ENCODE measurements around the gene OSR1.
"Not testable (repeated sequence)": the region's sequence is repeated elsewhere in the genome, so short reads cannot be mapped to it uniquely, and the experiment has no call there.

The OSR1 gene

GRCh38 chr2:19358242-19359020, at the start of gene OSR1:
TSS of gene OSR1 (minus strand) at chr2:19358623. CDS start at chr2:19353805, 4,818 bp downstream.
- H3K27ac ChIP-seq: no peak within 1 kb of the TSS
- DNase-seq (ENCODE audit: low read depth, low spot score): no peak

- no peak overlapping the region for H3K27ac ChIP-seq
- DNase-seq (ENCODE audit: low read depth, low spot score): no peak
These were observed 45.4 kb upstream of the OSR1 start for GRCh38 chr2:19403785-19404184.

DNA sequence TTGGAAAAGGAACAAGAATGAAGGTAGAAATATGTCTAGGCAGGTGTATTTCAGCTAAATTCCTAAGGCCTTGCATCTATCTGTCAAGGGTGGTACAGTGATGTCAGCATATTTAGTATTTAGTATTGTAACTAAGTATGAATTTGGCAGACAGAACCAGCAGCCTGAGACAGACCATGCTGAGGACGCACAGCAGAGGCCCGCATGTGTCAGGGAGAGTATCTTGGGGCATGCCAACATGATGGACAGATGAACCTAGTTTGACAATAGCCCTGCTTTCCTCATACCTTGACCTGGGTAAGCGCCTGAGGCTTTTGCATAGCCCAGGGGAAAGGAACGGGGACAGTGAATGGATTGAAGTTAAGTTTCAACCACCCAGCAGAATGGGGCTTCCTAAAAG, 33.8 kb upstream of the OSR1 start:
- no peak for DNase-seq (ENCODE audit: low read depth, low spot score)

DNA sequence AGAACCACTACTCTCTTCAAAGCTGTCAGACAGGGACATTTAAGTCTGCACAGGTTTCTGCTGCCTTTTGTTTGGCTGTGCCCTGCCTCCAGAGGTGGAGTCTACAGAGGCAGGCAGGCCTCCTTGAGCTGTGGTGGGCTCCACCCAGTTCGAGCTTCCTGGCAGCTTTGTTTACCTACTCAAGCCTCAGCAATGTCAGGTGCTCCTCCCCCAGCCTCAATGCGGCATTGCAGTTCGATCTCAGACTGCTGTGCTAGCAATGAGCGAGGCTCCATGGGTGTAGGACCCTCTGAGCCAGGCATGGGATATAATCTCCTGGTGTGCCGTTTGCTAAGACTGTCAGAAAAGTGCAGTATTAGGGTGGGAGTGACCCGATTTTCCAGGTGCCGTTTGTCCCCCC, 31.0 kb upstream of the OSR1 start:
- not testable (repeated sequence) for DNase-seq (ENCODE audit: low read depth, low spot score); H3K27ac ChIP-seq

More for the DNA sequence above, 33.8 kb upstream of the OSR1 start:
- no peak overlapping the region for H3K27ac ChIP-seq

DNA sequence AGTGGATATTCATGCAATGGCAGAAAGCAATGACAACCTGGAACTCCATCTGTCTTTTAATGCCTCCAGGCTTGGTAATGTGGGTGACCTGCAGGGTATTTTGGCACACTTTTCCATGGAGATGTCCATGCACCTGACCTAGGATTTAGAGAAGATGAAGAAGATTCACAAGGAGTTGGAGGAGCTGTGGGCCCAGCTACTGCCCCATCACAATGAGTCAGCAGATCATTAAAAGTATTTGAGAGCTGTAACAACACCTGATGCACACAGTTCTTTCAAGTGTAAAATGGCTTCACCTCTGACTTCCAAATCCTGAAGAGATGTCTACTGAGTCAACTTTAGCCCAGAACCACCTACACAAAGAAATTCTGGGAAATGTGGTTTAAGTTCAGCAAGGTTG, 22.1 kb upstream of the OSR1 start:
- DNase-seq (ENCODE audit: low read depth, low spot score): no peak
- H3K27ac ChIP-seq: no peak overlapping the region

- H3K27ac ChIP-seq: no peak overlapping the region
- DNase-seq (ENCODE audit: low read depth, low spot score): no peak
These were observed 20.5 kb upstream of the OSR1 start for GRCh38 chr2:19378939-19379338.

DNA sequence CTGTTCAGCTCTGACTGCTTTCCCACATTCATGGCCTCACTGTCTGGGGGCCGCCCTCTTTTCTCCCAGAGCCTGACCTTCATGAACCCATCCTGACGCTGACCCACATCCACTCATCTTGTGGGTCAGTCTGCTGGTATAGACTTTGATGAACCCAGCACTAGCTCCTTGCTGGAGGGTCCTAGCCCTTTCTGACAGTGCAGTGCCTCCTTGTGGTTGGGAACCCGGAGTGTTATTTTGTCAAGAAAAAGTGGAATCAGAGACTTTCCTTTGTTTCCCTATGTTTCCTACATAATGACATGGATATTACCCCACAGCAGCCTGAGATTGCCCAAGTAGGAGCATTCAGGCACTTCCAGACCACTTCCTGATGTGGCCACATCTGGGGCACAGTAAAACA, 19.3 kb upstream of the OSR1 start:
- no peak overlapping the region for H3K27ac ChIP-seq
- no peak for DNase-seq (ENCODE audit: low read depth, low spot score)

GRCh38 chr2:19373352-19373751, 14.9 kb upstream of the OSR1 start:
- H3K27ac ChIP-seq: no peak overlapping the region
- no peak for DNase-seq (ENCODE audit: low read depth, low spot score)

DNA sequence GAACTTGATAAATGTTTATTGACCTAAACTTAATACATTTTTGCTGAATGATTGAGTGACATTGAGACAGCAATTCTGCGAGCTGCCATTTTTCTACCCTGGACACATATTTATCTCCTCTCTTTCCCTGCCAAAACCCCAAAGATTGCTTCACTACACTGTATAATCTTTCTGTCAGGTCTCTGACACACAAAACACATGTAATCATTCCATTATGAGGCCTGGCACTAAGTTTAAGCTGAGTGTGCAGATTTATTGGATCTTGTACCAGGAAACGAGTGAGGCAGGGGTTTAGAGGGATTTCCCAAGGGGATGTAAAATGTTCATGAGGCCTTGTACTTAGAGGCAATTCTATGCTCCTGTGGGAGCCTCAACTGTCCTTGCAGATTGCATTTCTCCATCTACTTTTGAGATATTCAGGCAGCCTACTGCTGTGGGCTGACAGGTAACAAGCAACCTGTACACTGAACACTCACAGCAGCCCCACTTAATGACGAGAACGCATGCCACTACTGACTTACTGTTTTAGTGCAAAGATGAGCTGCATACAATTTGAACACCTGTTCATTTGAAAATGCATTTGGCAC, 13.7 kb upstream of the OSR1 start:
- DNase-seq (ENCODE audit: low read depth, low spot score): no peak

DNA sequence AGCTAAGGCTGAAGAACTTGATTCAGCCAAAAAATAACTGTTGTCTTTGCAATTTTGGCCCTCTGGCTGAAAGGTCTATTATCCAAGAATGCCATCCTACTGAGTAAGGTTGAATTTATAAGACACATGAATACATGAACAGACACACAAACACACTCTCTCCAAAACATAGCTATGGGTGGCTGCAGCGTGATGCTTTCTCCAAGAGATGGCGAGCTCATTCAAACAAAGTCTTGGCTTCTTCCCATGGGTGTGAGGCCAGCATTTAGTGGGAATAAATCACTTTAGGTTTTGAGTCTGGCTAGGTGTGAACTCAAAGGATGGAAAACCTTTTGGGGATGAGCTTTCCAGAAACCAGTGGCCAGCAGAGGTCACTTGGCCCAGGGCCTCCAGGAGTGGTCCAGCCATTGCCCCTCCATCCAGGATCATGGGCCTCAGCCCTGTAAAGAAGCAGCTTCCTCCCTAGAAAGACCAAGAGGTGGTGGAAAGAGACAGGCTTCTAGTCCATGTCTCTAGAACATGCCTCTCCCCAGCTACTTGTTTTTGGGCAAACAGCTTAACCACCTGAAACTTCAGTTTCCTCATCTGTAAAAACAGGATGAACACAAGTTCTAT, 11.0 kb upstream of the OSR1 start:
- DNase-seq (ENCODE audit: low read depth, low spot score): no peak
- H3K27ac ChIP-seq: no peak overlapping the region

More for the DNA sequence above, 13.7 kb upstream of the OSR1 start:
- H3K27ac ChIP-seq: no peak overlapping the region

GRCh38 chr2:19368760-19369159, 10.3 kb upstream of the OSR1 start:
- DNase-seq (ENCODE audit: low read depth, low spot score): no peak
- H3K27ac ChIP-seq: no peak overlapping the region

DNA sequence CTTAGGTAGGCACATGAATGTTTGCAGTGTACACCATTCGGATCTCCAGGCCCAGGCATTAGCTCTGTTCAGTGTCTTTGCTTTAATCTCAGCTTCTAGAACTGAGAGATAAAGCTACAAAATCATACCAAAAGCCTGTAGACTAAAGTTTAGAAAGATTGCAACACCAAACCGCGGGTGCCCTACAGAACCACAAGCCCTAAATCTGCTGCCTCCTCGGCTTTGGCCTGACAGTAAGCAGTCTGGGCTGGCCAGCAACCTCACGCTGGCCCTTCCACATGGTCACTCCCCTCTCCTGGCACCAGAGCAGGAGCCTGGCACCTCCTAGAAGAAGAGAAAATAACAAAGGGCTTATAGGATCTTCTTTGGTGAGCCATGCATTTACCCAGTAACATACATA, 8.9 kb upstream of the OSR1 start:
- no peak overlapping the region for H3K27ac ChIP-seq
- DNase-seq (ENCODE audit: low read depth, low spot score): no peak

GRCh38 chr2:19365126-19365525, 6.7 kb upstream of the OSR1 start:
- no peak overlapping the region for H3K27ac ChIP-seq
- no peak for DNase-seq (ENCODE audit: low read depth, low spot score)

DNA sequence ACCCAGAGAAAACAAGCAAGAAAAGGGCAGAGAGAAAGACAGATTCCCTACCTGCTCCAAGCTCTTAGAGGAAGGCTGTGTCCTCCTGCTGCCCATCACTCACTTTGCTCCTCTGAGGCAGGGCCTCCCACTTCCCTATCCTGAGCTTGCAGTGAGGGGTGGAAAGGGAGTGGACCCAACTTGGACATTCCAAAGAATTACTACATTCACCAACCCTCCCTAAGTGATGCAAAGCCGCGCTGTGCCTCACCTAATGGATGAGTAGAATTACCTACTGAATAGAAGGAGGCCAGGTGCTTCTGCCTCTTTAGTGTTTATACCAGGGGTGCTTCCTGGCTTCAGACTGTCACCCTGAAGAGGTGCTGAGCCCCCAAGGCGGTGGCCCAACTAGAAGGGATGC, 5.6 kb upstream of the OSR1 start:
- H3K27ac ChIP-seq: no peak overlapping the region

GRCh38 chr2:19363474-19363778, 5.0 kb upstream of the OSR1 start:
- no peak overlapping the region for H3K27ac ChIP-seq
- no peak for DNase-seq (ENCODE audit: low read depth, low spot score)

More for the DNA sequence above, 5.6 kb upstream of the OSR1 start:
- no peak for DNase-seq (ENCODE audit: low read depth, low spot score)

- no peak overlapping the region for H3K27ac ChIP-seq
These were observed 4.5 kb upstream of the OSR1 start for GRCh38 chr2:19362755-19363473.

GRCh38 chr2:19362094-19362754, 3.8 kb upstream of the OSR1 start:
- DNase-seq (ENCODE audit: low read depth, low spot score): no peak
- no peak overlapping the region for H3K27ac ChIP-seq

More at GRCh38 chr2:19362755-19363473, 4.5 kb upstream of the OSR1 start:
- no peak for DNase-seq (ENCODE audit: low read depth, low spot score)

DNA sequence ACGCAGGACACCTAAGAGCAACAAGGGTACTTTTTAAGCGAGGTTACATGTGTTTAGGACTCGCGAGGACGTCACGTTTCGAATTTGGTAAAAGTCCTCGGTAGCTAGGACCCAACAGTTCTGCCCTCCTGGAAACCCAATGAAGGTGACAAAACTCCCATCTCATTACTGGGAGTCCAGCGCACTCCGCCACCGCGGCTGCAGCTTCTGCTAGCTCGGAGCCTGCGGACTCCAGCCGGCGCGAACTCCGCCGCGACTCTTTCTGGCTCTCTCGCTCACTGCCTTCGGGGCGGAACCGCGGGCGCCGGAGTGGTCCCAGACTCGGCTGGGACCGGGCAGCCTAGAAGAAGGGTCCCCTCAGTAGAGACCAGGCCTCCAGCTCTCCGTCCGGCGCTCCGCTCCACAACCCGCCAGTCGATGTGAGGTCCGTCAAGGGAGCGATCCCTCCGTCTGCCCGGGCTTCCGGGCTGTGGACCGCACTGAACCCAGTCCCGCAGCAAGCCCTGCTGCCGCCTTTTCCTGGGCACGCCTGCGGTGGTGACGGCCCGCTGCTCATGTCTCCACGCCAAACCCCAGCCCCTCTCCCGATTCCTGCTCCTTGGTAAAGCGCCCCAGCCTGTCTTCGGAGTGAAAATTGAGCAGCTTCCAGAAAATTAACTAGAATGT, 3.0 kb upstream of the OSR1 start:
- DNase-seq (ENCODE audit: low read depth, low spot score): no peak
- H3K27ac ChIP-seq: no peak overlapping the region

DNA sequence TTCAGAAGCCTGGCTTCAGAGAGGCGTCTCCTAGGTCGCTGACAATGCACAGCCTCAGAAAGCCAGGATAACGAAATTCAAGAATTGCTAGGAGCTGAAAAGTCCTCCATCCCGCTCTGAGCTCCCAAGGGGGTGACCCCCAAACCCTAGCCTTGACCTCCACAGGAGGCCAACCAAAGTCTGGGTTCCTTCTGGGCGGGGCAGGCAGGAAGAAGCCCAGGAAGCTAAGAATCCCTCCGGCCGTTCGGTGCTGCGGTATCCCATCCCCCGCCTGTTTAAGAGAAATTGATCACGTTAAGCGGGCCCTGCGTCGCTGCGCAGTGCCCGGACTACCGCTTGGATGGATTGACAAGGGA, 2.5 kb upstream of the OSR1 start:
- H3K27ac ChIP-seq: no peak overlapping the region
- no peak for DNase-seq (ENCODE audit: low read depth, low spot score)

Data from epithelial cell of prostate (primary cell).